GM19238 (cell line): ENCODE results near the gene NTM.

Experiments used
- DNase-seq: peaks from one replicate; pipeline ENCODE4 v3.0.0; 2011; ENCODE audit warnings: low spot score; ENCODE audit not compliant: insufficient read length

The NTM gene

DNA sequence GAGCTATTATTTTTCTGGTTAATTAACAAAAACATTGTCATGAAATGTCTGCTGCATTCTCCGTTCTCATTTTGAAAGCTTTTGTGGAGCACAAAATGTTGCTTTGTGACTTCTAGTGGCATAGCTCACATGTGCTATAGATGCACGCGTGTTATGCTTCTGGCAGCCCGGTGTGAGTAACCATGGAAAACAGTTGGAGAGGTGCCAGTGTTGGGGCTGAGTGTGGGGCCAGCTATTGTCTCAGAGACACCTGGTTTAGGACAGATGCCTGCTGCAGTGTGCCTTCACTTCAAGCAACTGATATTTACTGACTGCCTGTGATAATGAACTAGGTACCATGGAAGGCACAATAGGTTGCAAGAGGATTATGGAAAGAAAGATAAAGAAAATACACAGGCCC is 760.6 kb downstream of the NTM start:
- no peak for DNase-seq

DNA sequence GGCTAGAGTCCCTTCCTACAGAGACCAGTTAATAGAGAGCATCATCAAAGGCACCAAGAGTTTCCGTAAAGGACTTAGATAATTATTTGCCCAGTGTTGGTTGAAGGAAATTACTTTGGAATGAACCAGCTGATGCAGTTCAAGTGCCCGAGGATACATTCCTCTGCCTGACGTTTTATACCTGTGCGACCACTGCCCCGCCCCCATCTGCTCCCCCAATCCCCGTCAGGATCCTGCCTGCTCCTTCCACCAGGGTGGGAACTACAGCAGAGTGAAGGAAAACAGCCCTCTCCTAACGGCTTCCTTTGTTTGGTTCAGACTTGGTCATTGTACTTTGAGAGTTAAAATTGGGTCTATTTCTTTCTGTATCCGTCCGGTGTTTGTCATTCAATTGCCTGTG is 761.5 kb downstream of the NTM start:
- DNase-seq = no peak

- DNase-seq = no peak
These were observed 763.9 kb downstream of the NTM start for GRCh38 chr11:132134322-132134721.

- no peak for DNase-seq
These were observed 767.0 kb downstream of the NTM start for GRCh38 chr11:132137289-132137980.

DNA sequence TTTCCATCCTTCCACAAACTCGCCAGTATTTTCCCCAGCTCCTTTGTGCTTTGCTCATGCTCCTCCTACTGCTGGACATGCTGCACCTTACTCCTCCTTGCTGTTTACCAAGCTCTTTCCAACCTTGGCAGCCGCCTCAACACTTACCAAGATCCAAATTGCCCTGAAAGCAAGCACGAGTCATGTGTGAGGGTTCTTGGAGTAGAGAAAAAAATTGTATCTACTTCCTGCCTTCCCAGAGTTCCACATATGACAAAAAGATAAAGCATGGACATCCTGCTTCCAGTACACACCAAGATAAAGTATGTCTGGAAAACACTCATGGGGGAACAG is 767.5 kb downstream of the NTM start:
- no peak for DNase-seq

- DNase-seq = no peak
These were observed 768.8 kb downstream of the NTM start for GRCh38 chr11:132139181-132139580.

- DNase-seq = no peak
These were observed 769.6 kb downstream of the NTM start for GRCh38 chr11:132140056-132140455.

DNA sequence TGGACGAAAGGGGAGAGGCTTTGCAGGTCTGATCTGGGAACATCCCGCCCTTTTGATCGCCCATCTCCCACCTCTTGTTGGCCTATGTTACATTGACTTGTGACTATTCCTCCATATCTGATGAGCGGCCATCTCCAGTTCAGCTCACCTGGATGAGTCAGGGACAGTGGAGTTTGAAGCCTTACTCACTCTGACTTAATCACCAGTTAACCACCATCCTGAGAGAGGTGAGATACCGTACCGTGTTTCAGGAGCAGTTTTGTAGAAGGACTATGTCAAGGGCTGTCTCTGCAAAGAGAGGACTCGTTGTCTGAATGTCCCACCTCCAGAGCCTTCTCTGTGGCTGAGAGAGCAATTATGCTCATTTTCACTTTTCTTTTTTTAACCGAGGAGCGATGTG is 771.7 kb downstream of the NTM start:
- DNase-seq = no peak

DNA sequence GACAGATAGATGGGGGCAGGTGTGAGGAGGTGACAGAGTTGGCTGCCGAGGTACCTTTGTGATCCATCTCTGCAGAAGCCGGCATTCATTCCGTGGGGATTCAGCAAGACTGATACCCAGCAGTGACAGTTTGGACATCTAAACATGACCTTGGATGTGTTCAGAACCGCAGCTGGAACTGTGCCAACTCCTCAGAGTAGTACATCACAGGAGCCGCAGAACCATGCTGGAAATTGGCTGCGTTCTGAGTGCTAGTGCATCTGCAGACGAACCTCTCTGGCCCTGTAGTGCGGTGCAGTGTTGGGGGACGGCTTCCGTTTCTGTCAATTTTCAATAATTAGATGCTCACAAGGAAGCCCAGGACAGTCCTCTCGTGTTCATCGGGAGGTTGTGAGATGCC is 772.1 kb downstream of the NTM start:
- no peak for DNase-seq

- no peak for DNase-seq
These were observed 777.0 kb downstream of the NTM start for GRCh38 chr11:132147464-132147863.

DNA sequence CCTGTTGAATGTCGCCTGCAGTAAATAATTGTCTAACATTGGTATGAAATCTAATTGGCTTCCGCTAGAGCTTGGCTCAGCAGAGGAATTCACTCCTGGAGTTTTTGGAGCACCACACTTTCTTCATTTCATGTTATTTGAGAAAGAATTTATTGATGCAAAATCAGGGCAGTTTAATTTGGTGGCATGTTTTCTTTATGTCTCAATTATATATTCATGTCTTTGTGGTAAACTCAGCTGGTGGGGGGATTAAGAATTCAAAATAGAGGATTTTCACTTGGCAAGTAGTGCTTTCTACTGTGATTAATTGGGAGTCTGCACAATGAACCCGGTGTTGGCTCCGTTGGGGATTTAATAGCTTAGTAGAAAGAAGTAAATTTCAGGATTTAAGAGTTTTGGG is 784.4 kb downstream of the NTM start:
- DNase-seq = no peak

DNA sequence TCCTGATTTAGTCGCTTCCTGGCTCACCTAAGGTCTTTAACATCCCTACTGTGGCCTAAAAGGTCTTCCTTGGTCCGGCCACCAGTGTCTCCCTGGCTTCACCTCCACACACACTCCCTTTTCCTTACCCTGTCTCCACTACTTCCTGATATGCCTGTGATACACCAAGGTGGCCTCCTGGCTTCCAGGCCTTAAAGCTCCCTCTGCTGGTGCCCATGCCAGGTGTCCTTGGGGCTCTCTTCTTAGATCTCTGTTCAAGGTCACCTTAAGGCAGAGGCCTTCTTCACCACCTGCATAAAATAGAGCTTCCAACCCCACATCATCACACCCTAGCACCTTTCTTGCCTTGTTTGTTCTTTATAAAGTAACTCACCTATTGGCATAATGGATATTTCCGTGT is 787.7 kb downstream of the NTM start:
- no peak for DNase-seq

DNA sequence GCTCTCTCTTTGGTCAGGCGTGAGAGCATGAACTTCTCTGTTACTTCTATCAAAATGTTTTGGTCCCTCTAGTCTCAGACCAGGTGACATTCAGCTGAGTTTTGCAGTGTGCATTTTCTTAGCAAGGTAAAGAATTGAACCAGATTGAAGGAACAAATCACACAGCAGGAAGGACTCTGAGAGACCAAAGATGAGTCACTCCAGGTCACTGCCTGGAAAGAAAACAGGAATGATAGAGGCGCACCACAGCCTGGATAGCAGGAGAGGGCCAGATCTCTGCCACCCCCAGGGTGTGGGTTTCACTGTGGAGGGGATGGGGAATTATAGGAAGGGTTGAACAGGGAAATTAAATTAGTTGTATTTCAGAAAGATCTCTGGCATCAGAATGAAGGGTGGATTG is 788.3 kb downstream of the NTM start:
- DNase-seq = no peak

- DNase-seq = no peak
These were observed 791.1 kb downstream of the NTM start for GRCh38 chr11:132161403-132162078.

- no peak for DNase-seq
These were observed 798.0 kb downstream of the NTM start for GRCh38 chr11:132168344-132168981.

- no peak for DNase-seq
These were observed 800.6 kb downstream of the NTM start for GRCh38 chr11:132171031-132171430.

DNA sequence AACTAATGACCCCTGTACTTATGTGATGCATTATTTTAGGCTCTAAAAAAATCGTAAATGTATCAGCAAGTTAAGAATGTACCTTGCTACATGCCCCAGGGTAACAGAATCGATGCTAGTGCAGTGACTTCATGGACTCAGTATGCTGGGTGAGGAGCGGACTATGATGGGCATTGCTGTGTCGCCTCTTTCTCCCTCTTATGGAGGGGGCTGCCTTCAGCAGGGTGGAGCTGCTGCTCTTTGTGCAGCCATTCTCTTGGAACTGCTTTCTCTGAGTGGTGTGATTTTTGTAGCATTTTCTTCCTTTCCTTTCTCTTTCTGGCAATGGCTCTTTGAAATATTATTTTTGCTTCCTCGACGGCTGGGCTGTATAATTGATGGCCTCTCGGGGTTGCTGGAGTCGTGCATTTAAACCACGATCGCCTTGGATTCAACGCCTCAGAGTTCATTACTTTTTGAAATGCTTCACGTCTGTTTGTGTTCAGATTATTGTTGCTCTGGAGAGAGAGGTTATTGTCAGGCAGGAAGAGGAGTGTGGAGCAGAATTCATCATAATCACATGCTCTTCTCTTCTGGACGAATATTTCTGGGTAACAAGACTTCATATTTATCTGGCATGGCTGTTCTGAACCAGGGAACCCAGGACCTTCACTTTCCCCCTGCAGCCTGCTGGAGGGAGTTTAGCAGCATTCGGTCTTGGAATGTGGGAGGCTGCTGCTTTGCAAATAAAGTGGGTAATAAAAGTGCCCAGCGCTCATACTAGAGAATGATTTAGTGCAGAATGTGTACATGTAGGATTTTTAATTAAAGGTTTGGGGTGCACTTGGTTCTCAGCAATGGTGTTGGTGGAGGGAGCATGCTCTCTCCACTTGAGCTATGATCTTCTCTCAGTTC is 804.2 kb downstream of the NTM start:
- DNase-seq = no peak

GRCh38 chr11:132177106-132177505 is 806.7 kb downstream of the NTM start:
- DNase-seq = no peak

- DNase-seq = no peak
These were observed 813.7 kb downstream of the NTM start for GRCh38 chr11:132184079-132184478.

GRCh38 chr11:132185726-132186592 is 815.5 kb downstream of the NTM start:
- no peak for DNase-seq

- DNase-seq = no peak
These were observed 816.3 kb downstream of the NTM start for GRCh38 chr11:132186699-132187098.
